ENCODE measurements around the gene CMTM8. TPM values are rescaled to one million over a fixed set of nuclear protein-coding genes. Genes with fewer than 3 reads are reported as not detected.

The CMTM8 gene
- total RNA-seq, 2 experiments from 2014 or later: 11.6 to 13.0 TPM

Other genes starting within 250 kb of the CMTM8 start
- 10 to 100 TPM; 10.9 to 12.2 TPM for gene GPD1L, start 132.1 kb upstream of the CMTM8 start, total RNA-seq
- gene CMTM7, start 153.2 kb downstream of the CMTM8 start, total RNA-seq: 10 to 100 TPM; 46.1 to 47.1 TPM

All from activated CD4-positive, alpha-beta memory T cell treated with anti-CD3 and anti-CD28 coated beads for 36 hours (primary cell).